HK-2 (cell line): Measurements from ENCODE around the gene GCK.

Source experiments
- DNase-seq: peaks from one replicate; pipeline ENCODE4 v3.0.0-alpha.2; 2018; ENCODE audit not compliant: unreplicated experiment

Gene GCK

DNA sequence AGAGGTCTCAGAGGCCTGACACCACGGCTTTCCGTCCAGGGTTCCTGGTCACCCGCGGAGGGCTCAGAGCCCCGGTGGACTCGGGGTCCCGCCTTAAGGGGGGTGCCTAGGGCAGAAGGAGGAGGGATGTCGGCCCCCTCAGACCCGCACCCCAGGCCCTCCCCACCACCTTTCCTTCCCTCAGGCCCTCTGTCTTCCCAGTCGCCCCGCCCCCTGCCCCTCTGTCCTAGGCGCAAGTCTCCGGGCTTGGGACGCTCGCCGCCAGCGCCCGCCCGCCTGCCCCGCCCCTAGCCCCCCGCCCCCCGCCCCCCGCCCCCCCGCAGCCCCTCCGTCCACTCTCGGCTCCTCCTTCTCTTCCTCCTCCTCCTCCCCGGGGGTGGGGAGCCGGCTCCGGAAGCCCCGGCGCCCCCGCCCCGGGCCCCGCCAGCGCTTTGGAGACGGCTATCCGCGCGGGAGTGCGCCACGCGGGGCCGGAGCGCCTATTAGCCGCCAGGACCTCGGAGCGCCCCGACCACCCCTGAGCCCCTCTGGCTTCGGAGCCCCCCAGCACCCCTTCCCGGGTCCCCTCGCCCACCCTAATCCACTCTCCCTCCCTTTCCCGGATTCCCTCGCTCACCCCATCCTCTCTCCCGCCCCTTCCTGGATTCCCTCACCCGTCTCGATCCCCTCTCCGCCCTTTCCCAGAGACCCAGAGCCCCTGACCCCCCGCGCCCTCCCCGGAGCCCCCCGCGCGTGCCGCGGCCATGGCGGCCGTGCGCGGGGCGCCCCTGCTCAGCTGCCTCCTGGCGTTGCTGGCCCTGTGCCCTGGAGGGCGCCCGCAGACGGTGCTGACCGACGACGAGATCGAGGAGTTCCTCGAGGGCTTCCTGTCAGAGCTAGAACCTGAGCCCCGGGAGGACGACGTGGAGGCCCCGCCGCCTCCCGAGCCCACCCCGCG is 85.0 kb downstream of the GCK start, which contains the start of gene AEBP1:
TSS of gene AEBP1 (plus strand) at position 423 of the 937 bp plus-strand sequence. CDS start at position 744, 321 bp downstream.
- DNase-seq, result no peak

DNA sequence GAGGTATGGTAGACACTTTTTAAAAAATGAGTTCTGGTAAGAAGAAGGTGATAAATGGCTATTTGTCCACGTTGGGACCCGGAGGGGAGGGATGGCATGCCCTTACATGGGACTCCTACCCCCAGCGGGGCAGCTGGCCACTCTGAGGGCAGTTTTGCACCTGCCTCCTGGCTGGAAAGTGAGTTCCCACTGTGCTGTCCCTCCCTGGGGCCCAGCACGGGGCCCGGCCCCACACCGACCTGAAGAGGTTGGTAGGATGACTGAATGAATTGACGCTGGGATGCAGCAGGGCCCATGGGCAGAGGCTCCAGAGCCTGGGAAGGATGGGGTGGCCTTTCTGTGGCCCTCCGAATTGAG is 85.7 kb downstream of the GCK start:
- no peak for DNase-seq

DNA sequence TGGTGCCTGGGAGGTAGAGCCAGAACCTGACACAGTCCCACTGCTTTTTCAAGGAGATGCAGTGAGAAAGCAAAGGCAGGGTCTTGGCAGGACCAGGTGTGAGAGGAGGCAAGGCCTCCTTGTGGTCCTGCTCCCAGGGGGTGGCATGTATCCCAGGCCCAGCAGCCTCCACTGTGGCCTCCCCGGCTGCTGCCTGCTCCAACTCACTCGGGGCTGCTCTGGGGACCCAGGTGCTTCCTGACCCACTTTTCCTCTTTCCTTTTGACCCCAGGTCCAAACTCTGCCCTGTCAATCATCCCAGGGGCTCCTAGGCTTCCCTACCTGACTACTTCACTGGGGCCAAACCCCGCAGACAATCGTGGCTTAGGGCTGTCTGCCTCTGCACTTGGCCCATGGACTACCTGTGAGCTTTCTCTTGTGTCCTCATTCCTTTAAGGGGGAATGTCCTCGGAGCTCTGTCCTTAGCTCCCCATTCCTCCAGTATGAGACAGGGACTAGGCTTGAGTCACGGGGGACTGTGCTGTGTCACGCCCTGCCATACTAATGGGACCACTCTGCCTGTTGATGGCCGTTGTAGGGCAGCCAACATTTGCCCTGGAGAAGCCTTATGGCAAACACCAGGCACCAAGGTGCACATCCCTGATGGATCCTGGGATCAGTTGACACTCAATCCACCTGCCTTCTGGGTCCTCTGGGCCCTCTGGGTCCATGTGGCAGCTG is 86.2 kb downstream of the GCK start:
- DNase-seq, result no peak

DNA sequence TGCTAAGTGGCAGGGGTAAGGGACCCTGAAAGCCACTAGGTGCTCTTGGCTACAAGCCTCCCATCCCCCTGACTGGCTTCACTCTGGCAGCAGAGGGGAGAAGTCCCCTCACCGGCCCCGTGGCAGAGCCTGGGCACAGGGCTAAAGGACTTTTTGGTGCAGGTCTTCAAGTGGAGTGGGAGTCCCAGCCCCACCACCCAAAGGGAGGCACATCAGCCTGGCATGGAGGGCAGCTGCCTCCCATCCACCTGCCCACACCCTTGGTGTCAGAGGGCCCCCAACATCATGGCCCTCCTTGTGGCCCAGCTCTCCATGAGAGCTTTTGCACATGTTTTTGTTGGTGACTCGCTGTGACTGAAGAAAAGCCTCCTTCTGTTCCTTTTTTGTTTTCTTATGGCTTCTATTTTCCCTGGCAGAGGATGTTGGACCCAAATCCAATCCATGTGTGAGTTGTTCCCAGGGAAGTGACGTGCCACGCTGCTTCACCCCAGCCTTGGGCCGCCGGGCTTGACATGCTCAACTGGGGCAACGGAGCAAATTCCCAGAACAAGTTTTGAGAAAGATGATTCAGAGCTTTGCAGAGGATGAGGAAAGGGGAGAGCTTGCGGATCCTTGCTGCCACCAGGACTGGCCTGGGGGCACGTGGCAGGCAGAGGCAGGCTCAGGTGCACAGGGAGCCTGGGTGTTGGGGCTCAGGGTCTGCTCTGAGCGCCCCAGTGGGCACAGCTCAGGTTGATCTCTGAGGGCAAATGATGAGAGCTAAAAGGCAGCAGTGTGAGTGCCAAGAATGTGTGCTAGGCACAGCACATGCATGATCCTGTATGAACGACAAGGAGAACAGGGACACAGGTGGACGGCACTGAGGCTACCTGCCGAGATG is 87.0 kb downstream of the GCK start:
- DNase-seq, result no peak

DNA sequence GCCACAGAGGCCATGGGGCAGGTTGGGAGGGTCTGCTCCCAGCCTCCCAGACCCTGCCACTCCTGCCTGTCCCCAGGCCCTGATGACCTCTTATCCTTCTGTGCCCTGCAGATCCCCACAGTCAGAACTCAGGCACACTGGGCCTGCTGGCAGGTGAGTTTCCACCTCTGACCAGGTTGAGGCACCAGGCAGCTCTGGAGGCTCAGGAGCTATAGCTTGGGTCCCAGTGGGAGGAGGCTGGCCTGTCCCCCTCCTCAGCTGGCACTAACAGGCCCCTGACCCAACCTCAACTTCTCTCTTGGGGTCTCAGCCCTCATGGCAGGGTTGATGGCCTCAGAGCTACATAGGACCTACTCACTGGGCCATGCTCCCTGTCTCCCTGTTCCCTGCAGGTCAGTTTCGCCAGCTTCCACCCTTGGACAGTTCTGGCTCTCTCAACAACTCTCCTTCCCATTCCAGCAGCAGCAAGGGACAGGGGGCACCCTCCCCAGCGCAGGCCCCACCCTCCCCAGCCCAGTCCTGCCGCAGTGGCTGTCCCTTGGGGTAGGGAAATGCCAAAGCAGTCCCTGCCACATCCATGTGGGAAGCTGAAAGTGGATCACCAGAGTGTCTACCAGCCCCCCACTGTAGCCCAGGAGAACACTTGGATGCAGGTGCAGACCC is 87.8 kb downstream of the GCK start:
- DNase-seq, result no peak

DNA sequence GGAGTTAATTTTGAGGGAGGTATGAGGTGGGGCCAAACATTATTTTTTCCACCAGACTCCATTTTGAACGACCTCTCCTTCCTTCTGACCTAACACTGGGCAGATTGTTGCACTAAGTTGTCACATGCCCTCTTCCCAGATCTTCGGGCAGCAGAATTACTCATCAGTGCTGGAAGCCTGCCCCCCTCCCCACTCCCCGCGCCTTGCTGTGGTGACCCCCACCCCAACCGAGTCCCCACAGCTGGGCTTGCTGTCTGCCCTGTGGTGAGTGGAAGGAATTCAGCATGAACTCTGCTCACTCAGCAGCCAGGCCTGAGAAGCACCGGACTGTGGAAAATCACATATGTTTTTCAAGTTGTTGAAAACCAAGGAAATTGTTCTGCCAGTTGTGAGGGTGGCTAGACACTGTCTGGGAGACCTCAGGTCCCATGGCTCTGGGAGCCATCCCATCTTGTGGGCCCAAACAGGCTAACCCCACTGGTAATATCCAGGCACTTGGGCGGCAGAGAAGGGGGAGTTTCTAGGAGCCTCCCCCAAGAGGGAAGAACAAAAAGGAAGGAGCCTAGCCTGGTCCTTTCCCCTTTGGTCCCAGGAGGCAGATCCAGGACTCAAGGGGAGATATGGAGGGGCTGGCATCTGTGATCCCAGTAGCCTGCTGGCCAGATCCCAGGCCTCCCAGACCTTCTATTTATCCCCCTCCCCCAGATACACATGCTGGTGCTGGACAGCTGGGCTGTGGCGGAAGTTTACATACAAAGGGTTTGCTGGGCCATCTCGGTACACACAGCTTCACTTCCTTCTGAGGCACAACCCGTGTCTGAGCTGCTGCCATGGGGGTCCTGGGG is 88.6 kb downstream of the GCK start:
- DNase-seq, result peak; percentile 54

DNA sequence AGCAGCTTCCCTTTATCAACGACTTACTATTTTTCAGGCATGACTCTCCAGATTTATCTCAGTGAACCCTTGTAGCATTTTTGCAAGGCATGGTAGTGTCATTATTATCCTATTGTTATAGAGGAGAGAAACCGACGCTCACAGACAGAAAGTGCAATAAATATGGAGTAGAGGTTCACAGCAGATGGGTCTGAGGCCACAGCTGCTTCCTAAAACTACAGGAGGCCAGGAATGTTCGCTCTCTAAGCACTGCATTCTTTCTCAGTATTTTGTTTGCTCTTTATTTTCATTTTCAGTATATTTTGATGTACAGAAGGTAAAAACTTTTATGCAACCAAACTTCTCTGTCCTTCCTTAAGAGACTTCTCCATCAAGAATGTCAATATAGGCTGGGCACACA is 89.6 kb downstream of the GCK start:
- DNase-seq, result no peak

DNA sequence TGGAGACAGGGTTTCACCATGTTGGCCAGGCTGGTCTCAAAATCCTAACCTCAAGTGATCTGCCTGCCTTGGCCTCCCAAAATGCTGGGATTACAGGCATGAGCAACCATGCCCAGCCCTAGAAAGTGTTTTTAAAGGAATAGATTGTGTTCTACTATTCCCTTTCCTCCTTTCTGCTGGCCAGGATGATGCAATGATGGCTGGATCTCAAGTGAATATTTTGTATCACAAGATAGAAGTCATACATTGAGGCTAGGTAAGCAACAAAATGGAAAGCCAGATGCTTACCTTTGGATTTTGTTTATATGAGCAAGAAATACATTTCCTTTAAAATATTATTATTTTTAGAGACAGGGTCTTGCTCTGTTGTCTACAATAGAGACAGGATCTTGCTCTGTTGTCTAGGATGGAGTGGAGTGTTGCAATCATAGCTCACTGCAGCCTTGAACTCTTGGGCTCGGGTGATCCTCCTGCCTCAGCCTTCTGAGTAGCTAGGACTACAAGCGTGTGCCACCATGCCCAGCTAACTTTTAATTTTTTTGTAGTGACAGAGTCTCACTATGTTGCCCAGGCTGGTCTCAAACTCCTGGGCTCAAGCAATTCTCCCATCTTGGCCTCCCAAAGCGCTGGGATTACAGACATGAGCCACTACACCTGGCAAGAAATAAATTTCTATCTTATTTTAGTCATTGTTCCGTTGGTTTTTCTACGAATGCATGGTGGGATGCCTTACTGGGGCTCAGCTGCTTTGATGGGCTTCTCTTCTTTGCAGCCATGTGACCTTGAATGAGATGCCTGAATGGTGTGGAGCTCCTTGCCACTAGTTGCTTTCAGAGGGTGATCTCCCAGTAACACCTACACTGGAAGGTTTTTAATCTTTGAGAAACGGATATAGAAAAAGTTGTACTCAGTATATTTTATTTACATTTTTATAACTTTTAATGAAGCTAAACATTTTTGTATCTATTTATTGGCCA is 90.9 kb downstream of the GCK start:
- no peak for DNase-seq

DNA sequence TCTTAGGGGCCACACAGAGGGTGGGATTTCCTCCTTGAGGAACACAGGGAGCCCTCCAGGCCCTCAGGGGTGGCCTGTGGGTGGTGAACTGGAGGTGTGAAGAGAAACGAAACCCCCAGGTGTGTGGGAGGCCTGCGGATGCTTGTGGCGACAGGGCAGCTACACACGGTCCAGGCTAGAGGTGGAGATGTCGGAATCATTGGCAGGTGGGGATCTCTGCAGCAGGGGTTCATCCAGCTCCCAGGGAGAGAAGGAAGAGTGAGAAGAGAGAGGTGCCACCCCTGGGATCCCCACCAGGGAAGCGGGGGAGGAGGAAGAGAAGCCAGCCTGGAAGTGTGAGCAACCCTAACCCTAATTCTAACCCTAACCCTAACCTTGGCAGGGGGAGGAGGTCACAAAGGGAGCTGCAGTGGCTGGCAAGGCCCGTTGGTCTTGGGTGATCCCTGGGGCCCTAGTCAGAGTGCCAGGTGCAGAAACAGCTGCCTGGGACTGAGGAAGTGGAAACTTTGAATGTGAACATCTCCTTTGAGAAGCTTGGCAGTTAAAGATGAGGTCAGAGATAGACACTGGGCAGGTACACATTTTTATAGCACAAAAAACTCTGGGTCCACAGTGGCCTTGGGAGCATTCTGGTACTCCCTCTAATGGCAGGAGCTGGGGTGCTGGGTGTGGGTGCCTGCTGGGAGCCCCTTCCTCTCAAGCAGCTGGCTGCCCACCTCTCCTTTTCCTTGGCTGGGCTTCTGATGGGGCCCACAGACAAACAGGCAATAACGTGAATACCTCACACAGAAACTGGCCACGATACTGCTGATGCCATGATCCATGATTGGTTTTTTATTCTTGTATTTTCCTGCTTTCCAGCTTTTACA is 91.9 kb downstream of the GCK start:
- no peak for DNase-seq

DNA sequence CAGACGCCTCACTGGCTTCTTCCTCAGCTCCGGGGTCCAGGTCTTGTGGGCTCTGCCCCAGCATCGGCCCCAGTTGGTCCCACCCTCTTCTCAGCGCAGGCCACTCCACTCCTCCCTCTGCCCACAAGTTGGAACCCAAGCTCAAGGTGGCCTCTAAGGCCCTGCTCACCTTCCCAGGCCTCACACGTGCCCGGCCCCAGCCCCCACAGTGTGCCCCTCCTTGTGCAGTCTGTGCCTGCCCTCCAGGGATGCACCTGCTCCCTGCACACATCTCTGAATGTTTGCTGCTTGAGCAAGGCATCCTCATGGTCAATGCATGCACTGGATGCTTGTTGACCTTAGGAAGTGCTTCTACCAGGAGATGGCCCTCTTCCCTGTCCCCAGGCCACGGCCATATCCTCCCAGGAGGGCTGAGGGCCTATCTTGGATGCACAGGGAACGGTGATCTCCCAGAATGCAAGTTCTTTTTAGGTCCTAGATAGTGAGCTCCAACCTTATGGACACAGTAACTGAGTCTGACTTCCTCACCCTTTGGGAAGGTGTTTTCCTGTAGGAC is 92.8 kb downstream of the GCK start:
- no peak for DNase-seq

DNA sequence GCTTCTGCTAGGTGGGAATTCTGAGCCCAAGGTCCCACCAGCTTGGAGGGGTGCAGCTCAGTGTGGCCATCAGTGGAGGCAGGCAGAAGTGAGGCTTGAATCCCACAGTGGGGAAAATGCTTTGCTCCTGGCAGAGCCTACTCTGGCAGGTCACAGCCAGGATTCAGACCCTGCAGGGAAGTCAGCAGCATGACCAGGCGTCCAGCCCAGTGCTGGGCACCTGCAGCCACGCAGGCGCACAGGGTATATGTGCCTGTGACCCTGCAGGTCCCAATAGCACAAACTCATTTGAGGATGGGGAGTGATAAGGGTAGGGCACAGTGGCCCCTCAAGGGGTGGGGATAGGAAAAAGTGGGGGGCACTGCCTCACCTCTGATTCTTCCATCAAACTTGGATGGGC is 93.5 kb downstream of the GCK start:
- DNase-seq, result no peak

DNA sequence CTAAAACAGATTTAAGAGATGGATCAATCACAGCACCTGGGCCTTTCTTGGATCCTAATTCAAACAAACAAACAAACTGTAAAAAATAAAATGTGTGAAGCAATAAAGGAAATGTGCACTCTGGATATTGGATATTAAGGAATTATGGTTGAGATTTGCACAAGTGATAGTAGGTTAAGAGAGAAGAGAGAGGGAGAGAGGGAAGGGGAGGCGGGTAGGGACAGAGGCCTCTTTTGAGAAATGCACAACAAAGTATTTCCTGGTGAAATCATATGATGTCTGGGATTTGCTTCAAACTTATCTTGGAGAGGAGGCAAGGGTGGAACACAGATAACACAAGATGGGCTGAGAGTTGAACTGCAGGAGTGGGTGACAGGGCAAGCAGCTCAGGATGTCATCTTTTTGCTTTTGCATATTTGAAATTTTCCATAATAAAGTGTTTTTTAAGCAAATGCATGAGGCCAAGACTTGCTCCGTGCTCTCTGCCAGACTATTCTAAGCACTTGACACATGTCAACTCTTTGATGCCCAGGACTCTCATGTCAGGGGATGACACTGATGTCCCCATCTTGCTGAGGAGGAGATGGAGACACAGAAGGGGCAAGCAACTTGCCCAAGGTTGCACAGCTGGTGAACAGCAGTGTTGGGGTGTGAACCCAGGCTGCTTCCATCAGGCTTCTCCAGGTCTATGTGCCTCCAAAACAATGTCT is 94.2 kb downstream of the GCK start:
- DNase-seq, result no peak

DNA sequence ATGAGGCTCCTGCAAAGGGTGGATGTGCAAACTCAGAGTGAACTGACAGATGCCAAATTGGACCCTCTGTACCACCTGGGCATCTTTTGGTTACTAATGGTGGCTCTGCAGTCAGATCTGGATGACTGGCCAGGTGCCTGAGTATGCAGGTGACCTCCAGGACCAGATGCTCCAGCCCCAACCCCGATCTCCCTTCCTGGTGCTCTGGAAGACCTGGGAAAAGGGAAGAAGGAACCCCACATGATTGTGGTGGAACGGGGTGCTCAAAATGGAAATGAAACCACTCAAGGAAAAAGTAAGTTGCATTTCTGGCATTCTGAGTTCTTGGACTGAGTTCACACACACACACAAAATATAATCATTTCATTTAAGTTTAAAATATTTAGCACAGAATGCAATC is 94.9 kb downstream of the GCK start:
- no peak for DNase-seq
